Measurements from ENCODE around the gene ADGRG3.
A peak's percentile ranks its signal among the peaks of the same experiment; 100 is the strongest.

The ADGRG3 gene

DNA sequence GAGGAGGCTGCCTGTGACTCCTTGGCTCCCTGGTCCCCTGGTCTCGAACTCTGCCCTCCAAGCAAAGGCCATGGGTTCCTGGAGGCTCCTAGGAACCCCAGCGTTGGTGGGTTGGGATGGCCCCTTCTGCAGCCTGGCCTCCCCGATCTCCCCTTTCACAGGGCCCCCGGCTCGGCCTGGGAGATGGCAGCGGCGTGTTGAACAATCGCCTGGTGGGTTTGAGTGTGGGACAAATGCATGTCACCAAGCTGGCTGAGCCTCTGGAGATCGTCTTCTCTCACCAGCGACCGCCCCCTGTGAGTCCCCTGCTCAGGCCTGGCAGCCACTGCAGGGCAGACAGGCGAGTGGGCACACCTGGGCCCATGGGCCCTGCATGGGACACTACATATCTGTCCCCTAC is 10.9 kb downstream of the ADGRG3 start:
- H3K4me3 Mint-ChIP-seq, result no peak overlapping the region
- TF ChIP-seq, protein P1, sequence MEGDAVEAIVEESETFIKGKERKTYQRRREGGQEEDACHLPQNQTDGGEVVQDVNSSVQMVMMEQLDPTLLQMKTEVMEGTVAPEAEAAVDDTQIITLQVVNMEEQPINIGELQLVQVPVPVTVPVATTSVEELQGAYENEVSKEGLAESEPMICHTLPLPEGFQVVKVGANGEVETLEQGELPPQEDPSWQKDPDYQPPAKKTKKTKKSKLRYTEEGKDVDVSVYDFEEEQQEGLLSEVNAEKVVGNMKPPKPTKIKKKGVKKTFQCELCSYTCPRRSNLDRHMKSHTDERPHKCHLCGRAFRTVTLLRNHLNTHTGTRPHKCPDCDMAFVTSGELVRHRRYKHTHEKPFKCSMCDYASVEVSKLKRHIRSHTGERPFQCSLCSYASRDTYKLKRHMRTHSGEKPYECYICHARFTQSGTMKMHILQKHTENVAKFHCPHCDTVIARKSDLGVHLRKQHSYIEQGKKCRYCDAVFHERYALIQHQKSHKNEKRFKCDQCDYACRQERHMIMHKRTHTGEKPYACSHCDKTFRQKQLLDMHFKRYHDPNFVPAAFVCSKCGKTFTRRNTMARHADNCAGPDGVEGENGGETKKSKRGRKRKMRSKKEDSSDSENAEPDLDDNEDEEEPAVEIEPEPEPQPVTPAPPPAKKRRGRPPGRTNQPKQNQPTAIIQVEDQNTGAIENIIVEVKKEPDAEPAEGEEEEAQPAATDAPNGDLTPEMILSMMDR (IDR thresholded peaks at IDR 0.05; ENCODE audit: unreplicated experiment in 3 of 3), result no peak
- no peaks in the 10 kb centered on the region for H3K9me3 Mint-ChIP-seq
- no peak overlapping the region for H3K27ac Mint-ChIP-seq
- H3K27me3 Mint-ChIP-seq (ENCODE audit: low read depth), result peaks cover under 1% of the 10 kb centered on the region
- H3K36me3 Mint-ChIP-seq (ENCODE audit: low read depth), result no peaks in the 10 kb centered on the region
- peaks cover 12% of the 10 kb centered on the region for H3K4me1 Mint-ChIP-seq

DNA sequence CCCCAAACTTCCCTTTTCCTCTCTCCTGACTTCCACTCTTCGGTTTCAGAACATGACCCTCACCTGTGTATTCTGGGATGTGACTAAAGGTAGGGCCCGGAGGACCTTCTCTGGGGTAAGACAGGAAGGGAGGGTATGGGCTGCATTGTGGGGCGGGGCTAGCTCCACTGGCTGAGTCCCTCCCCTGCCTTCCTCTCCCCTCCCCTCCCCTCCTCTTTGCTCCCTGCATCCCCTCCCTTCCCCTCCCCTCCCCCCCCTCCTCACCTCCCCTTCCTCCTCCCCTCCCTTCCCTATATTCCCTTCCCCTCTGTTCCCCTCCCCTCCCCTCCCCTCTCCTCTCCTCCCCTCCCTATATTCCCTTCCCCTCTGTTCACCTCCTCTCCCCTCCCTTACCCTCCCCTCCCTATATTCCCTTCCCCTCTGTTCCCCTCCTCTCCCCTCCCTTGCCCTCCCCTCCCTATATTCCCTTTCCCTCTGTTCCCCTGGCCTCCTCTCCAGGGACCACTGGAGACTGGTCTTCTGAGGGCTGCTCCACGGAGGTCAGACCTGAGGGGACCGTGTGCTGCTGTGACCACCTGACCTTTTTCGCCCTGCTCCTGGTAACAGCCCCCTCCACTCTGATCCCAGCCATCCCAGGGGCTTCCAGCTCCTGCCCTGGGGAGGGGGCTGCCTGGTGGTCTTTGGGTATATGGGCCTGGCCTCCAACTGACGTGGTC is 11.8 kb downstream of the ADGRG3 start:
- Mint-ChIP-seq H3K27me3 (ENCODE audit: low read depth) (no peaks in the 10 kb centered on the region), H3K4me1 (peaks cover 12% of the 10 kb centered on the region), H3K9me3 (no peaks in the 10 kb centered on the region), H3K4me3 (no peak overlapping the region), H3K27ac (no peak overlapping the region), H3K36me3 (ENCODE audit: low read depth) (no peaks in the 10 kb centered on the region)
- TF ChIP-seq, protein P1 (IDR thresholded peaks at IDR 0.05; ENCODE audit: unreplicated experiment in 3 of 3), result no peak

DNA sequence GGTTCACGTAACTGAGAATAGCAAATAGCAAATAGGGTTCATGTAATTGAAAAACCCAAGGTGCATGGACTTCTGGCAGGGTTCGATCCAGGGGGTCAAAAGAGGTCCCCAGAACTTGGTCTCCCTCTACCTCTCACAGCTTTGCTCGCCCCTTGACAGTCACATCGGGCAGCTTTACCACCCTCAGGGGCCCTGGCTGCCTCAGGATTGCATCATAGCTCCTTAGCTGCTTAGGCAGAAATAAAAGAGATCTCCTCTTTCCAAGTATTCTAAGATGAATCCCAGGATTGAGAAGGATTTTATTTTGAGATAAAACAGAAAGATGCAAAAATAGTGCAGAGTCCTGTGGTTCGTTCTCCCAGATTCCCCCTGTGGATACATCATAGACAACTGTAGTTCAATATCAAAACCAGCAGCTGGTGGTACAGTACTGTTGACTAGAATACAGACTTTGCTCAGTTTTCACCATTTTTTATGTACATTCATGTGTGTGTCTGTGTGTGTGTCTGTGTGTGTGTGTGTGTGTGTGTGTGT is 12.8 kb downstream of the ADGRG3 start:
- Mint-ChIP-seq H3K4me3 (no peak overlapping the region), H3K27me3 (ENCODE audit: low read depth) (no peaks in the 10 kb centered on the region), H3K9me3 (no peaks in the 10 kb centered on the region), H3K36me3 (ENCODE audit: low read depth) (no peaks in the 10 kb centered on the region), H3K27ac (peak overlapping the region in 1 of 3 experiments; percentile 63), H3K4me1 (peaks cover 10% of the 10 kb centered on the region)
- TF ChIP-seq, protein P1 (IDR thresholded peaks at IDR 0.05; ENCODE audit: unreplicated experiment in 3 of 3), result no peak

DNA sequence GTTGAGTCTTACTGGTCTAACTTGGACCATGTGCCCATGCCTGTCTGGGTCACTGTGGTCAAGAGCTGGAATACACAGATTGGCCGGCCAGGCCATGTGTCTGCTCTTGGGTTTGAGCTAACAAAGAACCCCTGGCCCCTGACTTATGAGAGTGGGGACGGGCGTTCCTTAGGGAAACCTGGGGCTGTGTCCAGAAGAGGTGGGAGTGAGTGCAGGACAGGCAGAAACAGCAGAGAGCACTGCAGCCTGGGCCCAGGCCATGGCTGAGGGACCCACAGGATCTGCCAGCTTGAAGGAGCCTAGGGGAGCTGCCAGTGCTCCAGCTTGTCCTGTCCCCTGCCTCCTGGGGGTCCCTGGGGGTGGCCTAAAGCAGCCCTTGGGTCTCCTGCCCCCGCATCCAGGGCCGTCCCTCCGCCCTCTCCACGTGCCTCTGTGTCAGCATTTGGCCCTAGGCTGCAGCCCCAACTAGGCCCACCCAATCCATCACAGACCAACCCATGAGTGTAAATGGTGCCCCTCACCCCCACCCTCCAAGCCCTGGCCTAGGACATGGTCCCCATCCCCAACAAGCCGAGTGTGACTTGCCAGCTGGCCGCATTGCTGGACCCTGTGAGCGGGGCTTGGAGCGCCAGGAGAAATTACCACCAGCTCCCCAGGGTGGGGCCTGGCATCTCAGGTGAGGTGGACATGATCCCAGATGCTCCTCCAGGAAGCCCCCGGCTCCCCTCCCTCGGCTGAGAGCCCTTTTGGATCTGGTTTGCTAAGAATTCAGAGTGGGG is 14.0 kb downstream of the ADGRG3 start:
- Mint-ChIP-seq H3K9me3 (no peaks in the 10 kb centered on the region), H3K27me3 (ENCODE audit: low read depth) (no peaks in the 10 kb centered on the region), H3K36me3 (ENCODE audit: low read depth) (no peaks in the 10 kb centered on the region), H3K27ac (no peak overlapping the region), H3K4me1 (no peaks in the 10 kb centered on the region), H3K4me3 (no peak overlapping the region)
- TF ChIP-seq, protein P1 (IDR thresholded peaks at IDR 0.05; ENCODE audit: unreplicated experiment in 3 of 3), result no peak

DNA sequence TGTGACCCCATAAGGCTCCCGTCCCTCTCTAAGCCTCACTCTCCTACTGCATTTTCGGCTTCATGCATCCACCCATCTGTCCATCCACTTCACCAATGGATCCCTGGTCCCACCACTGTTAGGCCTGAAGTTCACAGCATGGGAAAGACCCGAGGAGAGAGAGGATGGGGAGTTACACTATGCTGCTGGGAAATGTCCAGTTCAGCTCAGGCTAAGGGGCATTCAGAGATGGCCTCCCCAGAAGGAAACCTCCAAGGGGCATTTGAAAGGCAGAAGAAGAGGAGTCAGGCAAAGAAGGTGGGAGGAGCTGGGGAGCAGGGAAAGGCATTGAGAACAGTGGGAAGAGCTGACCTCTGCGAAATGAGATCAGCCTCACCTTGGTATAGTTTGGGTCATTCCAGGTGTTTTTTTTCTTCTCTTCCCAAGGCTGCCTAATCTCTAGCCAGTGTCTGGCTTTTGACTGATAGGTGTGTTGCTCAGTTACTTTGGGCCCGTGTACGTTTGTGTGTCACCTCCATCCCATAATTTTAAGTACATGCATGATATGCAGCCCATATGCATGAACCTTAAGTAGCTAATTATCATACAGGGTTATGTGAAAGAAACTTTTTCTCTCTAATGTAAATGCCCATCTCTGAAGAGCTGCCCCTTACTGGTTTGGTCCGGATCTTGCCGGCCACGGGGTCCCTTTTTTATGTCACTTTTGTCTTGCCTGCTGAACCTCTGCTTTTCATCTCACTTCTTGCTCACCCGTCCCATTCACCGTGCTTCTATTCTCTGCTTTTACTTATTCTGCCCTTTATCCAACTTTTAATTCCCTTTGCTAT is 14.9 kb downstream of the ADGRG3 start:
- peaks cover 2% of the 10 kb centered on the region for H3K27me3 Mint-ChIP-seq (ENCODE audit: low read depth)
- H3K36me3 Mint-ChIP-seq (ENCODE audit: low read depth), result no peaks in the 10 kb centered on the region
- TF ChIP-seq, protein P1 (IDR thresholded peaks at IDR 0.05; ENCODE audit: unreplicated experiment in 3 of 3), result no peak
- no peaks in the 10 kb centered on the region for H3K9me3 Mint-ChIP-seq
- H3K4me3 Mint-ChIP-seq, result no peak overlapping the region
- no peak overlapping the region for H3K27ac Mint-ChIP-seq
- H3K4me1 Mint-ChIP-seq, result no peaks in the 10 kb centered on the region
